Neural cell (in vitro differentiated cells): ENCODE measurements around the gene SEZ6L2.

ENCODE experiments used
- CTCF ChIP-seq: fragments of 450-650 bp; IDR thresholded peaks from 2 replicates; pipeline ENCODE4 v1.5.1; 2014; ENCODE audit warnings: antibody characterized with exemption, mild to moderate bottlenecking, moderate library complexity; ENCODE audit not compliant: poor library complexity, severe bottlenecking
- EP300 ChIP-seq: fragments of 450-650 bp; conservative IDR thresholded peaks from 2 replicates; pipeline ENCODE4 v1.6.1; 2014; ENCODE audit warnings: antibody characterized with exemption, mild to moderate bottlenecking, moderate library complexity; ENCODE audit not compliant: poor library complexity, severe bottlenecking
- EZH2 ChIP-seq: fragments of 200-600, 300-800 bp; shearing (Covaris generic), sonication (generic); IDR thresholded peaks from 2 replicates; pipeline ENCODE4 v1.6.1; 2014; ENCODE audit warnings: antibody characterized with exemption, low read length, borderline replicate concordance, mild to moderate bottlenecking; ENCODE audit not compliant: insufficient read depth, poor library complexity, severe bottlenecking
- MXI1 ChIP-seq: fragments of 450-650 bp; conservative IDR thresholded peaks from 2 replicates; pipeline ENCODE4 v1.6.1; 2014; ENCODE audit warnings: antibody characterized with exemption, mild to moderate bottlenecking; ENCODE audit not compliant: poor library complexity, severe bottlenecking
- POLR2AphosphoS5 ChIP-seq: IDR thresholded peaks from 2 replicates; pipeline ENCODE4 v1.6.1; 2012
- RAD21 ChIP-seq: fragments of 450-650 bp; conservative IDR thresholded peaks from 2 replicates; pipeline ENCODE4 v1.6.1; 2014; ENCODE audit warnings: antibody characterized with exemption, mild to moderate bottlenecking, moderate library complexity
- REST ChIP-seq: IDR thresholded peaks from 2 replicates; pipeline ENCODE4 v1.6.1; 2012; ENCODE audit warnings: borderline replicate concordance
- TAF1 ChIP-seq: IDR thresholded peaks from 2 replicates; pipeline ENCODE4 v1.6.1; 2012; ENCODE audit warnings: low read depth

- TF ChIP-seq CTCF (no peak), EZH2 (no peak), EP300 (no peak), REST (no peak), POLR2AphosphoS5 (no peak), TAF1 (no peak), MXI1 (no peak), RAD21 (no peak)
Measured at GRCh38 chr16:29904947-29905346, 5.6 kb upstream of the SEZ6L2 start.
